GM10248 (cell line): ENCODE measurements around the gene CACNA2D1.
A peak's percentile ranks its signal among the peaks of the same experiment; 100 is the strongest.

ENCODE experiments used
- CTCF ChIA-PET: fragments of 300-600 bp; sonication (Branson Sonifier 250); formaldehyde crosslinking; extraction: SDS; loops from one replicate; lab custom pipeline; 2021; ENCODE audit warnings: antibody characterized with exemption; lab: Yijun Ruan, JAX
- POLR2A ChIA-PET: fragments of 350-650 bp; sonication (Branson Sonifier 250); formaldehyde crosslinking; extraction: SDS; loops from one replicate; lab custom pipeline; 2020; ENCODE audit warnings: antibody characterized with exemption; lab: Yijun Ruan, JAX
- DNase-seq: peaks from one replicate; pipeline ENCODE4 v3.0.0; 2012; ENCODE audit errors: extremely low spot score
- CTCF ChIP-seq: IDR thresholded peaks from 2 replicates; pipeline ENCODE4 v1.5.1; 2012; ENCODE audit warnings: mild to moderate bottlenecking, low read depth; ENCODE audit errors: extremely low read depth, missing control alignments, control extremely low read depth

The CACNA2D1 gene

GRCh38 chr7:81960026-81960425, 483.6 kb downstream of the CACNA2D1 start:
- CTCF ChIA-PET, result interaction anchor here (1.1 kb wide), 1 partner anchor 439 kb away, joined by 3 read pairs; no protein-coding TSS in a partner anchor
- DNase-seq, result no peak
- TF ChIP-seq CTCF, result no peak
- POLR2A ChIA-PET, result no interaction called here

GRCh38 chr7:81957517-81957916, 486.1 kb downstream of the CACNA2D1 start:
- ChIA-PET CTCF (interaction anchor here (4.1 kb wide), 1 partner anchor 457 kb away, joined by 24 read pairs; no protein-coding TSS in a partner anchor), POLR2A (no interaction called here)

DNA sequence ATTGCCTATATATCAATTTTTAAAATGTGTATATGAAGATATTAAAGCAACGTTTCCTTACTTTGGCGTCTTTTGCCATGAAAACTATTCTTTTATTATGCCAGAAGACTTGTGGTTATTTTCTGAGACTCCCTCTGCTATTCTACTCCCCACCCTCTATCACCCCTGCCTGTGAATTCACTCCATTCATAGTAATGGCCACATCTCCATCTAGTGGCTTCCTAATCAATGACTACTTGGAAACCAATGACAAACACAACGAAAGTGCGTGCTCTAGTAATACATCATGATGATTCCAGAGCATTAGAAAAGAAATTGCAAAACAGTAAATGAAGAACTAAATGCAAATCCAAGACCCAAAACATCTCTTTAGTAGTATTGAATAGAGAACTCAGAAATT, 487.1 kb downstream of the CACNA2D1 start:
- ChIA-PET CTCF (interaction anchor here (1.2 to 4.1 kb wide), 3 partner anchors 456 to 477 kb away, joined by 4 to 24 read pairs (median 4); no protein-coding TSS in a partner anchor), POLR2A (no interaction called here)
- DNase-seq, result peak; percentile 7
- TF ChIP-seq CTCF, result peak; percentile 43

More at GRCh38 chr7:81957517-81957916, 486.1 kb downstream of the CACNA2D1 start:
- no peak for TF ChIP-seq CTCF
- DNase-seq, result no peak

- CTCF ChIA-PET, result no interaction called here
- POLR2A ChIA-PET, result no interaction called here
- DNase-seq, result no peak
- no peak for TF ChIP-seq CTCF
Measured at GRCh38 chr7:81949306-81949705, 494.3 kb downstream of the CACNA2D1 start.

DNA sequence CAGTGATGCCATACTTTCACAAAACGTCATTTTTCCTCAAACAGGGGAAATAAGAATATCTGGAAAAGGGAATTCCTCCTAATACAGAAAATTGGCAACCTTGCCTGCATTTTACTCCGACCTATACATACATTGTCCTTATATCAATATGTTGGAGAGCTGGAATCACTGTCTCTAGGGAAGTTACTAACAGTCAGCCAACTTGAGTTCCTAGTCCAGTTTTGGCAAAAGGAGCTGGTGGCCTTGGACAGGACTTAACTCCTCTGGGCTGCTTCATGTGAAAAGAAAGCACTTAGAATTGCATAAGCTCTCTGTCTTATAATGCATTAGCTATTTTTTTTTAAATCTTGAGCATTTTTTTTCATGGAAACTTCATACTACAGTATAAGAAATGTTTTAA, 499.5 kb downstream of the CACNA2D1 start:
- POLR2A ChIA-PET, result no interaction called here
- CTCF ChIA-PET, result no interaction called here
- DNase-seq, result no peak
- no peak for TF ChIP-seq CTCF

DNA sequence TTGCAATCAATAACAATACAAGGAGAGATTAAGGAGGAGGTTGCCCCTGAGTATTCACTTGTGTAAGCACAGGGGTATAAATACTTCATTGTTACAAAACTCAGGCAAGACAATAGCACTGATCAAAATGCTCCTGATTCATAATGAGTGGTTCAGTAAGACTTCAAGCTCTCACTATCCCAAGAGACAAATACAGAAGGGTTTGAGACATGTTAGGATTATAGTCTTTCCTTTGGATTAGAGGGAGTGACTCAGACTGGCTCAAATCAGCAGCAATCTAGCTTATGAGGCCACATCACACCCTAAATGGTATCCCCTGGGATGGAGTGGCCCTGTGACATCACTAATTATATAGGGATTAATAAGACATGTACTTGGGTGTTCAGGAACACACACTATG, 506.5 kb downstream of the CACNA2D1 start:
- CTCF ChIA-PET, result interaction anchor here (1.9 kb wide), 1 partner anchor 18 kb away, joined by 5 read pairs; no protein-coding TSS in a partner anchor
- DNase-seq, result no peak
- TF ChIP-seq CTCF, result no peak

More for the DNA sequence above, 506.5 kb downstream of the CACNA2D1 start:
- POLR2A ChIA-PET, result no interaction called here
